PC-3 (cell line): ENCODE data around the gene ACTL7B.

Experiments used
- CTCF ChIP-seq: fragments of 300-600 bp; sonication (generic); conservative IDR thresholded peaks from 2 replicates; pipeline ENCODE4 v1.5.1; 2017; ENCODE audit warnings: antibody characterized with exemption, low read depth, mild to moderate bottlenecking, low read length
- EZH2 ChIP-seq: fragments of 300-600 bp; sonication (generic); IDR thresholded peaks from one replicate; pipeline ENCODE4 v1.6.1; 2017; ENCODE audit warnings: antibody characterized with exemption, mild to moderate bottlenecking, low read length; ENCODE audit not compliant: unreplicated experiment

GRCh38 chr9:108831496-108832178, 24.1 kb downstream of the ACTL7B start:
- TF ChIP-seq CTCF (no peak), EZH2 (no peak)
